Limb (tissue), 2 donors: Measurements from ENCODE around the gene ZNF416.
A peak's percentile ranks its signal among the peaks of the same experiment; 100 is the strongest.

Experiments used
- DNase-seq, 2 donors: peaks; one replicate each; pipeline ENCODE4 v3.0.0-alpha.2; 2016; ENCODE audit errors: extremely low spot score in 2 of 2

ZNF416 gene

DNA sequence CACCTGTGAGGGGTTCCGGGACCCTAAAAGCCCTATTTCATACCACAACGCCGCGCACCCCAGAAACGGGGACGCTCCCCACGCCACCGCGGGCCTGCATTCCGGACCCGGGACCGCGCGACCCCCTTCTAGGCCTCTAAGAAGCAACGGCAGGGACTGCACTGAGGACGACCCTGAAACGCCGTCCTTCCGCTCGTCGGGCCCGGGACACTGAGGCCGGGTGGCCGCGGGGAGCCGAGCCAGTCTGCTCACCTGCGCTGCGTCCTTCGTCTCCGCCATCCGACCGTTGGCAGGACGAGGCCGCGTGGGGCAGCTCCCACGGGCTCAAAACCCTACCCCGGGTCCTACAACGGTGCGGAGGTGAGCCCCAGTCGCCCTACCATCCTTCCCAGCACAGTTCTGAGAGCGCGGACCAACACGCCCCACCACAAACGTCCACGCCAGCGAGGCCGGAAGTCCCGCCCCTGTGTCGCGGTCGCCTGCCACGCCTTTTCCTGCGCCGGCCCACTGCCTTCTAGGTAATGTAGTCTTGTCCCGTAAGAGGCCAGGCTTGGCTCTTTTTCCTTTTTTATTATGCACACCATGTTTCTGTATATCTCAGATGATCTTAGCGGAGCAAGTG is 19.2 kb downstream of the ZNF416 start, which contains the start of gene ZNF550:
Gene ZNF550, minus strand, starts transcription at position 460 of the 622 bp plus-strand sequence. Its CDS starts 181 bp downstream, at position 279.
- DNase-seq, result peak; percentile 90 to 93

DNA sequence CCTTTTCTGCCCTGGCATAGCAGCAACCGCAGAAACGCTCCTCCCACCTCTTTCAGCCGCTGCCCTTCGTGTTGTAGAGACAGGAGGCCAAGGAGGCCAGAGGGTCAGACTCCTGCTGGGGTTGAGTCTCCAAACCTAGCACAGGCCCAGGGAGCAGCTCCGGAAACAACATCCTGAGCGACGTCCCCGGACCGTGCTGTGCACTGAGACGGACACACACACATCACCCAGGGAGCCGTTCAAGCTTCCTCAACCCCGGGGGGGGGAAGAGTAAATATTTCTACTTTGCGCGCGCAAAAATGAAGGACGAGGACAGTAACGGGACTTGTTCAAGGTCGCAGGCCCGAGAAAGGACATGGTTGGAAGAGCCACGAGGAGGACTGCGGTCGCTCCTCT is 19.7 kb downstream of the ZNF416 start:
- DNase-seq, result peak in 1 of 2 donors; percentile 33

DNA sequence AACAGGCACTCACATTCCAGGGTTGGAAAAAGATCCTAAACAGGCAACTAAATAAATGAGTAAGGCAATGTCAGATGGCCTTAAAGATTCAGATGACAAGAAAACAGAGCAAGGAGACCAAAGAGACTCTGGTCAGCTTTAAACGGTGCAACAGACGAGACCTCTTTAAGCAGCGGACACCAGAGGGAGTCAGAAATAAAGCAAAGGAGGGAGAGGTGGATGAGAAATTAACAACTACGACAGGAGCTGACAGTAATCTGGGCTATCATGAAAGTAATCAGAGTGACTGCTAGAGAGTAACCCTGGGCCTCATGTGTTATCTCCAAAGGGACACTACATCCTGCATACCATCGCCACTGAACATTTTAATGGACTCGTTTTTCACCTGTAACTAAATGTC is 20.2 kb downstream of the ZNF416 start:
- no peak for DNase-seq

DNA sequence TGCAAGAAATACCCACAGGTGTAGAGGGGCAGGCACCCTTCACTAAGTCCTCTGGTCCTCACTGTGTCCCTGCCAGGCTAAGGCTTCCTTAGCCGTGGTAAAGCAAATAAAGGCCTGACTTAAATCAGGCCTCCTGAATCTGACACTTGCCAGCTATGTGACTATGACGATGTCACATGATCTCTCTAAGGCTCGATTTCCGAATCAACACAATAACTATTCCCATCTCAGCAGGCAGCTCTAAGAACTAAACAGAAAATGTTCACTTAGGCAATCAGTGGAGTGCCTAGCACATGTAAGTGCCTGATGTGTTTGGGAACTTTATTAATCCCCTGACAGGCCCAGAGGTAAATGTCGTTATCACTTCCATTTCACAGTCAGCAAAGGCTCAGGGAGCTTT is 21.1 kb downstream of the ZNF416 start:
- DNase-seq, result no peak

DNA sequence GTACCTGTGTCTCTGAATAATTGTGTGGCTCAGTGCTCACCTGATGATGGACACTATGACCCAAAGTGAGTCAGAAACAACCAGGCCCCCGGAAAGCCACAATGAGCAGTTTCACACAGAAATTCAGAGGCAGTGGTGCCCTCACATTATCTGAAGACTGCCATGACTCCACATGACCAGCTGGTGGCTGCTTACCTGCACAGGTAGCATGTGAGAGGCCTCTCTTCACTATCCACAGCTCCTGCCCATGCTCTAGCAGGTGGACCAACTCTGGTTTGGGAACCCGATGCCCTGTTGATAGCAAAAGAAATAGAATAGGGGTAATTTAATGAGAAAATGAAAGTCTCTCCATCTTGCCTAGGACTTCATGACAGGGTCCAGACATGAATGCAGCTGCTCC is 26.3 kb downstream of the ZNF416 start:
- DNase-seq, result no peak

DNA sequence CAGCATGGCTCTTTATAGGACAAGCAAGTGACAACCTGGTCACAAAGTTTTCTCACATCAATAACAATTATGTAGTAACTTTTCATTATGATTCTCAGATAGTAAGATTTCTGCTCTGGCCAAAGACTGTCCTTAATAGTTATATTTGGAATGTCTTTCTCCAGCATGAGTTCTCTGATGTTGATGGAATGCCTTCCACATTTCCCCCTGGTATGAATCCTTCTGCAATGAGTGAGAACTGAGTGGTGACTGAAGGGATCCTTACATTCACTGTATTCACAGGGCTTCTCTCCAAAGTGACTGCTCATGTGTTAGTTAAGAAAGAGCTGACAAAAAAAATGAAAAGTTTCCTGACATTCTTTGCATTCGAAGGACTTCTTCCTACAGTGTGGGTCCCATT is 32.2 kb downstream of the ZNF416 start:
- no peak for DNase-seq

DNA sequence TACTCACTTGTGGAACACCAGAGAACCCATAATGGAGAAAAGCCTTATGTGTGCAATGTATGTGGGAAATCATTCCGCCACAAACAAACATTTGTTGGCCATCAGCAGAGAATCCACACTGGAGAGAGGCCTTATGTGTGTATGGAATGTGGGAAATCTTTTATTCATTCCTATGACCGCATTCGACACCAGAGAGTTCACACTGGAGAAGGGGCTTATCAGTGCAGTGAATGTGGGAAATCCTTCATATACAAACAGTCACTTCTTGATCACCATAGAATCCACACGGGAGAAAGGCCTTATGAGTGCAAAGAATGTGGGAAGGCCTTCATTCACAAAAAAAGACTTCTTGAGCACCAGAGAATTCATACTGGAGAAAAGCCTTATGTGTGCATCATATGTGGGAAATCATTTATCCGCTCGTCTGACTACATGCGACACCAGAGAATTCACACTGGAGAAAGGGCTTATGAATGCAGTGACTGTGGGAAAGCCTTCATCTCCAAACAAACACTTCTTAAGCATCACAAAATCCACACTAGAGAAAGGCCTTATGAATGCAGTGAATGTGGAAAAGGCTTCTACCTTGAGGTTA is 40.7 kb downstream of the ZNF416 start:
- no peak for DNase-seq

DNA sequence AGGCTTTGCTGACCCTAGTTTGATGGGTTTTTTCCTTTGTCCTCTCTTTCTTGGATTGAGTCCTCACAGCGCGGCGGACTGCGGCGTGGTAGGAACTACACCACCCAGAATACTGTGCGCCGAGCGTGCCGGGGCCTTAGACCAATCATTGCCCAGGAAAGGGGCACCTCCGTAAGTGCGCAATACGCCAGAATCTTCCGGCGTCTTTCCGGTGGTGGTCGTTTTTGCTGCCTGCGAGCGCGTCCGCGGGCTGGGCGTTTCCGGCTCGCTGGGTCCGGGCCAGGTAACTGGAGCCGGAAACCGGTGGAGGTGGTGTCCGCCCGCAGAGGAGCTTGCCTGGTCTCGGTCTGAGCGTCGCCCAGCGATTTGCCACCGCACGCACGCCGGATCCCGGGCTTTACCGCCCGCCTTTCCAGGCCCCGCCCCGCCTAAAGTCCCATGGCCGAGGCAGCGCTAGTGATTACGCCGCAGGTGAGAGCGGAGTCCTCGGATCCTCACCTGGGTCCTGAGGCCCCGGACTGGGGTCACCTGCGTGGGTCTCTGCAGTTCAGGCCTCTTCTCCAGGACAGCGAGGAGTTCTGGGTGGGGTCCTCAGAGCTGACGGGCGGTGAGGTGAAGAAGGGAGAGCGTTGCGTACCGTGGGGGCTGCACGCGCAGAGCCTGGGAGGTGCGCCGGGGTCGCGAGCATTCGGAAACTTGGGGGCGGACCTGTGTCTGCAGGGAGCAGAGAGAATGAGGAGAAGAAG is 51.4 kb downstream of the ZNF416 start, which contains the start of gene ZNF549:
Gene ZNF549, plus strand, starts transcription at position 221 of the 746 bp plus-strand sequence. Its CDS starts 218 bp downstream, at position 439.
- peak; percentile 91 to 92 for DNase-seq
